HEK293 (cell line): Measurements from ENCODE around the gene FRMD4A.
A peak's percentile ranks its signal among the peaks of the same experiment; 100 is the strongest.

ENCODE experiments used
- CTCF ChIA-PET: fragments of 350-600 bp; formaldehyde crosslinking; extraction: SDS; loops from one replicate; lab custom pipeline; 2021; ENCODE audit warnings: antibody characterized with exemption; lab: Yijun Ruan, JAX
- POLR2A ChIA-PET: fragments of 300-600 bp; formaldehyde crosslinking; extraction: SDS; loops from one replicate; lab custom pipeline; 2020; ENCODE audit warnings: antibody characterized with exemption, inconsistent platforms; lab: Yijun Ruan, JAX
- H3K27ac ChIP-seq: fragments of 200-500 bp; sonication (Bioruptor generic); 2 replicates; pipeline ENCODE4 v1.5.1; 2014; ENCODE audit warnings: low read depth, low read length, control low read depth, inconsistent platforms; ENCODE audit errors: extremely low read depth
- H3K36me3 ChIP-seq, 2 experiments: fragments of 200-500 bp in 1 of 2; sonication (Bioruptor generic) in 1 of 2; 1 replicate in 1 of 2; 2 replicates in 1 of 2; pipeline ENCODE4 v1.5.1; 2014 to 2017; ENCODE audit warnings: inconsistent platforms in 2 of 2, low read length in 2 of 2; ENCODE audit not compliant: control insufficient read depth in 2 of 2, insufficient read depth in 1 of 2
- H3K4me1 ChIP-seq: fragments of 200-500 bp; sonication (Bioruptor generic); 2 replicates; pipeline ENCODE4 v1.5.1; 2014; ENCODE audit warnings: mild to moderate bottlenecking, low read length, inconsistent platforms; ENCODE audit not compliant: control insufficient read depth, insufficient read depth
- H3K4me3 ChIP-seq: 2 replicates; pipeline ENCODE4 v1.5.1; 2011; ENCODE audit warnings: low read depth, mild to moderate bottlenecking, control low read depth, low read length, moderate library complexity
- H3K9me3 ChIP-seq: fragments of 200-500 bp; sonication (Bioruptor generic); 2 replicates; pipeline ENCODE4 v1.5.1; 2014; ENCODE audit warnings: low read depth, low read length, inconsistent platforms; ENCODE audit not compliant: control insufficient read depth, insufficient read depth
- EGR2 ChIP-seq: fragments of 450-650 bp; formaldehyde crosslinking; IDR thresholded peaks from 2 replicates; pipeline ENCODE4 v1.5.1; 2016; ENCODE audit warnings: low read depth, missing biosample characterization, missing genetic modification characterization
- GFI1B ChIP-seq: fragments of 450-650 bp; formaldehyde crosslinking; IDR thresholded peaks from 2 replicates; pipeline ENCODE4 v1.5.1; 2016; ENCODE audit warnings: missing biosample characterization, missing genetic modification characterization
- HOXD13 ChIP-seq: sonication (generic); formaldehyde crosslinking; IDR thresholded peaks from 2 replicates; pipeline ENCODE4 v1.8.0; 2022; ENCODE audit warnings: missing genetic modification reagents, borderline replicate concordance
- KLF9 ChIP-seq: fragments of 450-650 bp; formaldehyde crosslinking; IDR thresholded peaks from 2 replicates; pipeline ENCODE4 v1.5.1; 2016; ENCODE audit warnings: missing biosample characterization, missing genetic modification characterization, low read depth
- OVOL3 ChIP-seq: fragments of 450-650 bp; formaldehyde crosslinking; IDR thresholded peaks from 2 replicates; pipeline ENCODE4 v1.5.1; 2016; ENCODE audit warnings: missing biosample characterization, missing genetic modification characterization
- PRDM6 ChIP-seq: fragments of 450-650 bp; formaldehyde crosslinking; IDR thresholded peaks from 2 replicates; pipeline ENCODE4 v1.5.1; 2017; ENCODE audit warnings: missing biosample characterization, missing genetic modification characterization
- ZNF146 ChIP-seq: fragments of 450-650 bp; formaldehyde crosslinking; IDR thresholded peaks from 2 replicates; pipeline ENCODE4 v1.5.1; 2016; ENCODE audit warnings: missing biosample characterization, missing genetic modification characterization
- ZNF274 ChIP-seq, 2 experiments: fragments of 200-500 bp in 1 of 2; fragments of 450-650 bp in 1 of 2; sonication (Bioruptor generic) in 1 of 2; formaldehyde crosslinking in 1 of 2; IDR thresholded peaks; 2 replicates each; pipeline versions ENCODE4 v1.5.1 to v1.6.1; 2014 to 2016; ENCODE audit warnings: borderline replicate concordance in 1 of 2, inconsistent platforms in 1 of 2, low read length in 1 of 2, missing biosample characterization in 1 of 2, missing genetic modification characterization in 1 of 2
- ZNF302 ChIP-seq: fragments of 450-650 bp; formaldehyde crosslinking; IDR thresholded peaks from 2 replicates; pipeline ENCODE4 v1.5.1; 2016; ENCODE audit warnings: missing biosample characterization, missing genetic modification characterization, low read depth
- ZNF350 ChIP-seq: fragments of 450-650 bp; formaldehyde crosslinking; IDR thresholded peaks from 2 replicates; pipeline ENCODE4 v1.5.0; 2017; ENCODE audit warnings: missing biosample characterization, mild to moderate bottlenecking, missing genetic modification characterization
- ZNF354C ChIP-seq: fragments of 450-650 bp; formaldehyde crosslinking; IDR thresholded peaks from 2 replicates; pipeline ENCODE4 v1.5.1; 2016; ENCODE audit warnings: missing biosample characterization, missing genetic modification characterization, low read depth, borderline replicate concordance
- ZNF473 ChIP-seq: fragments of 450-650 bp; formaldehyde crosslinking; IDR thresholded peaks from 2 replicates; pipeline ENCODE4 v1.5.1; 2017; ENCODE audit warnings: missing biosample characterization, missing genetic modification characterization
- ZNF548 ChIP-seq: fragments of 450-650 bp; formaldehyde crosslinking; IDR thresholded peaks from 2 replicates; pipeline ENCODE4 v1.5.1; 2016; ENCODE audit warnings: missing biosample characterization, missing genetic modification characterization
- ZNF561 ChIP-seq: fragments of 450-650 bp; IDR thresholded peaks from 2 replicates; pipeline ENCODE4 v1.5.1; 2018; ENCODE audit warnings: missing biosample characterization, missing genetic modification characterization, borderline replicate concordance
- ZNF626 ChIP-seq: fragments of 450-650 bp; sonication (Bioruptor Pico); formaldehyde crosslinking; IDR thresholded peaks from 2 replicates; pipeline ENCODE4 v1.5.1; 2018; ENCODE audit warnings: missing biosample characterization, missing genetic modification characterization, inconsistent platforms
- ZNF664 ChIP-seq: fragments of 450-650 bp; formaldehyde crosslinking; IDR thresholded peaks from 2 replicates; pipeline ENCODE4 v1.5.1; 2016; ENCODE audit warnings: missing biosample characterization, missing genetic modification characterization
- ZNF677 ChIP-seq: fragments of 450-650 bp; IDR thresholded peaks from 2 replicates; pipeline ENCODE4 v1.5.0; 2018; ENCODE audit warnings: missing biosample characterization, mild to moderate bottlenecking, missing genetic modification characterization, moderate library complexity
- ZNF701 ChIP-seq: fragments of 450-650 bp; formaldehyde crosslinking; IDR thresholded peaks from 2 replicates; pipeline ENCODE4 v1.5.1; 2016; ENCODE audit warnings: missing biosample characterization, missing genetic modification characterization
- ZNF791 ChIP-seq: fragments of 450-650 bp; formaldehyde crosslinking; IDR thresholded peaks from 2 replicates; pipeline ENCODE4 v1.5.1; 2016; ENCODE audit warnings: missing biosample characterization, missing genetic modification characterization
- ZSCAN16 ChIP-seq: fragments of 450-650 bp; formaldehyde crosslinking; IDR thresholded peaks from 2 replicates; pipeline ENCODE4 v1.5.1; 2016; ENCODE audit warnings: missing biosample characterization, missing genetic modification characterization

Gene FRMD4A

GRCh38 chr10:13629116-13629515, 701.6 kb downstream of the FRMD4A start:
- Histone ChIP-seq H3K4me1 (peaks cover 9% of the 10 kb centered on the region; the same call in 1 of the 2 replicates), H3K9me3 (no peaks in the 10 kb centered on the region)
- TF ChIP-seq KLF9 (no peak), ZNF791 (tag by site-specific recombination) (no peak), ZNF548 (tag by site-specific recombination) (no peak), ZNF302 (tag by site-specific recombination) (no peak)
- TF ChIP-seq, all 188 proteins: peak for 0
- ChIA-PET POLR2A (no interaction called here), CTCF (interaction anchor here (0.7 kb wide), 2 partner anchors 10 to 557 kb away, joined by 3 read pairs; no protein-coding TSS in a partner anchor)
- H3K36me3 ChIP-seq, result peaks cover 0 to 29% of the 10 kb centered on the region in 2 experiments; a peak in 1 of 3 replicates
- H3K27ac ChIP-seq, result no peak overlapping the region
- H3K4me3 ChIP-seq, result no peak overlapping the region

- peaks cover 0 to 28% of the 10 kb centered on the region in 2 experiments; a peak in 1 of 3 replicates for H3K36me3 ChIP-seq
- peaks cover 9% of the 10 kb centered on the region; the same call in 1 of the 2 replicates for H3K4me1 ChIP-seq
- TF ChIP-seq GFI1B (0 out of 2 replicates have a peak, but pooled peaks have one; percentile 15), PRDM6 (tag by site-specific recombination) (0 out of 2 replicates have a peak, but pooled peaks have one; percentile 13), ZSCAN16 (no peak), ZNF626 (no peak), ZNF473 (tag by site-specific recombination) (no peak), ZNF561 (no peak)
- H3K27ac ChIP-seq, result no peak overlapping the region
- POLR2A ChIA-PET, result no interaction called here
- no peaks in the 10 kb centered on the region for H3K9me3 ChIP-seq
- CTCF ChIA-PET, result interaction anchor here (0.7 kb wide), 2 partner anchors 9 to 558 kb away, joined by 3 read pairs; no protein-coding TSS in a partner anchor
- no peak overlapping the region for H3K4me3 ChIP-seq
These were observed 702.1 kb downstream of the FRMD4A start for GRCh38 chr10:13628661-13629060.

GRCh38 chr10:13627459-13628310, 703.0 kb downstream of the FRMD4A start:
- CTCF ChIA-PET, result no interaction called here
- H3K9me3 ChIP-seq, result no peaks in the 10 kb centered on the region
- TF ChIP-seq ZNF354C (no peak), ZNF677 (tag by site-specific recombination) (no peak), ZNF350 (tag by site-specific recombination) (no peak), ZNF274 (IDR thresholded peaks at IDR 0.05; ENCODE audit: low read length) (no peak), ZNF274 (tag by site-specific recombination; IDR thresholded peaks at IDR 0.05; ENCODE audit: borderline replicate concordance) (no peak)
- TF ChIP-seq, all 188 proteins: peak for 0
- peaks cover 9% of the 10 kb centered on the region; the same call in 1 of the 2 replicates for H3K4me1 ChIP-seq
- H3K27ac ChIP-seq, result no peak overlapping the region
- H3K36me3 ChIP-seq, result peaks cover 0 to 22% of the 10 kb centered on the region in 2 experiments; a peak in 1 of 3 replicates
- POLR2A ChIA-PET, result no interaction called here
- no peak overlapping the region for H3K4me3 ChIP-seq

- Histone ChIP-seq H3K36me3 (peaks cover 0 to 25% of the 10 kb centered on the region in 2 experiments; a peak in 1 of 3 replicates), H3K9me3 (no peaks in the 10 kb centered on the region), H3K4me3 (no peak overlapping the region), H3K4me1 (peaks cover 9% of the 10 kb centered on the region; the same call in 1 of the 2 replicates), H3K27ac (no peak overlapping the region)
- CTCF ChIA-PET, result no interaction called here
- POLR2A ChIA-PET, result no interaction called here
- TF ChIP-seq ZNF701 (tag by site-specific recombination) (no peak), OVOL3 (no peak), HOXD13 (CRISPR knock-in tag) (no peak), EGR2 (tag by site-specific recombination) (no peak), ZNF664 (tag by site-specific recombination) (no peak), ZNF146 (tag by site-specific recombination) (no peak)
These were observed 706.1 kb downstream of the FRMD4A start for GRCh38 chr10:13624630-13625029.
